Body of pancreas (tissue), 4 donors: Measurements from ENCODE around the gene NACC1.

Source experiments
- CTCF ChIP-seq, 7 experiments: fragments of 450-650 bp in 4 of 7; fragments of 200-600 bp in 3 of 7; sonication (generic) in 3 of 7; IDR thresholded peaks; one replicate each; pipeline ENCODE4 v1.5.1; 2016 to 2019; ENCODE audit warnings: antibody characterized with exemption in 7 of 7
- POLR2A ChIP-seq, 3 donors: fragments of 450-650 bp; IDR thresholded peaks; one replicate each; pipeline ENCODE4 v1.6.1; 2016; ENCODE audit warnings: antibody characterized with exemption in 3 of 3, mild to moderate bottlenecking in 2 of 3

- no peak for TF ChIP-seq POLR2A (IDR thresholded peaks at IDR 0.05)
- TF ChIP-seq CTCF (IDR thresholded peaks at IDR 0.05), result no peak
These were observed 46.4 kb upstream of the NACC1 start for GRCh38 chr19:13071444-13072187.
